Liver (tissue), 3 donors: ENCODE measurements around the gene AADAC.

ENCODE experiments used
- CTCF ChIP-seq: fragments of 150-350 bp; IDR thresholded peaks from 2 replicates; pipeline ENCODE4 v1.5.1; 2017; ENCODE audit warnings: improper control_type of control experiment, low read depth, low read length; ENCODE audit not compliant: missing input control
- EGR1 ChIP-seq, 2 donors: IDR thresholded peaks; 2 replicates each; pipeline ENCODE4 v1.6.1; 2016 to 2018; ENCODE audit warnings: antibody characterized with exemption in 2 of 2, low read depth in 2 of 2
- GABPA ChIP-seq, 2 donors: IDR thresholded peaks in 1 of 2; conservative IDR thresholded peaks in 1 of 2; 2 replicates each; pipeline ENCODE4 v1.6.1; 2016; ENCODE audit warnings: antibody characterized with exemption in 2 of 2, mild to moderate bottlenecking in 1 of 2, moderate library complexity in 1 of 2
- JUND ChIP-seq, 2 donors: IDR thresholded peaks; 2 replicates each; pipeline ENCODE4 v1.6.1; 2016; ENCODE audit warnings: antibody characterized with exemption in 2 of 2
- RAD21 ChIP-seq, 2 donors: IDR thresholded peaks; 2 replicates each; pipeline ENCODE4 v1.6.1; 2016; ENCODE audit warnings: antibody characterized with exemption in 2 of 2, mild to moderate bottlenecking in 2 of 2
- TAF1 ChIP-seq: conservative IDR thresholded peaks from 2 replicates; pipeline ENCODE4 v1.6.1; 2016; ENCODE audit warnings: antibody characterized with exemption, mild to moderate bottlenecking
- YY1 ChIP-seq: IDR thresholded peaks from 2 replicates; pipeline ENCODE4 v1.6.1; 2016; ENCODE audit warnings: antibody characterized with exemption, mild to moderate bottlenecking
- ZBTB33 ChIP-seq: IDR thresholded peaks from 2 replicates; pipeline ENCODE4 v1.6.1; 2016; ENCODE audit warnings: antibody characterized with exemption
- TF ChIP-seq, protein P1 (sequence below): IDR thresholded peaks from 2 replicates; pipeline ENCODE4 v1.6.1; 2016; ENCODE audit warnings: antibody characterized with exemption
- donor health status: healthy.
- donor health status: healthy.

GRCh38 chr3:151788401-151788800 is 25.5 kb upstream of the AADAC start:
- TF ChIP-seq CTCF (no peak), TAF1 (no peak), JUND (IDR thresholded peaks at IDR 0.05) (no peak), YY1 (no peak), RAD21 (IDR thresholded peaks at IDR 0.05) (no peak), EGR1 (IDR thresholded peaks at IDR 0.05; ENCODE audit: low read depth in 2 of 2) (no peak), ZBTB33 (no peak), GABPA (IDR thresholded peaks at IDR 0.05 in 1 of 2, conservative IDR thresholded peaks at IDR 0.05 in 1 of 2) (no peak)
- TF ChIP-seq, protein P1, sequence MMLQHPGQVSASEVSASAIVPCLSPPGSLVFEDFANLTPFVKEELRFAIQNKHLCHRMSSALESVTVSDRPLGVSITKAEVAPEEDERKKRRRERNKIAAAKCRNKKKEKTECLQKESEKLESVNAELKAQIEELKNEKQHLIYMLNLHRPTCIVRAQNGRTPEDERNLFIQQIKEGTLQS = no peak
